8988T (cell line): ENCODE data around the gene CCS.
"Not testable (repeated sequence)": the region's sequence is repeated elsewhere in the genome, so short reads cannot be mapped to it uniquely, and the experiment has no call there.

ENCODE experiments used
- DNase-seq: peaks from one replicate; pipeline ENCODE4 v3.0.0; 2011

Gene CCS

DNA sequence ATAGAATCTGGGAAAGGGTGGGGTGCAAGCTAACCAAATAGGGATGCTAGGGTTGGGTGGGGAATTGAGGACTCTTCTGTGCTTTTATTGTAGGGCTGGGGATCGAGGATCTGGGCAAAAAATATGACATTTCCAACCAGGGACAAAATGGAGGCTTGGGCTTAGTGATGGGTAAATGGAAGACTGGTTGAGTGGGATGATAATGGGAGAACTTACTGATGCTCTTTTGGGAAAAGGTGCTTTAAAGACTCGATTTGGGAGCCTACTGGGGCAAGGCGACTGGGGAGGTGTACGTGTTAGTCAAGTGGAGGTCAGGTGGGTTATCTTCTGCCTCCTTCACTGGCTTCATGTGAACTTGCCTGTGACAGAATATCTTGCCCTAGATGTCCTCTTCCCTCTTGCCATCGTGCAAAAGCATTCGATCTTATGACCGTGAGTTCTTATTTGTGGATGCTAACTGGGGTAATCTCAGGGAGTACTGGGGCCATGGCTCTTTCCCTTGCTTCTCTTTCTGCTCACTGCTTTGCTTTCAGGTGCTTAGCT lies 35.1 kb downstream of the CCS start:
- DNase-seq = no peak

DNA sequence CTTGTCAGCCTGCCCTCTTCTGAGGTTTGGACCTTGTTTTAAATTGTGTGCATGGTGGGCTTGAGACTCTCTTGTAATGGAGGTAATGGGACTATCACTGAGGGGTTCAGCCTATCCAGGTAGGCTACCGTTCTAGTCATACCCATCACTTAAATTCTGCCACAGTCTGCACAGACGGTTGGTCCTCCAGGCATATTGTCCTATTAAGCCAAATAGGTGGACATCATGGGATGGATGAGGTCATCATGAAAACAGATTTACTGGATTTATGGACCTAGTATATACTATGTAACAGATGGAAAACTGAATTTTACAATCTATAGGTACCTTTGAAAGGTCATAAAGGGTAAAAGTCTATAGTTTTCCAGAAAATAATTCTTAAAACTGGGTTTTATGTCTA lies 36.4 kb downstream of the CCS start:
- no peak for DNase-seq

DNA sequence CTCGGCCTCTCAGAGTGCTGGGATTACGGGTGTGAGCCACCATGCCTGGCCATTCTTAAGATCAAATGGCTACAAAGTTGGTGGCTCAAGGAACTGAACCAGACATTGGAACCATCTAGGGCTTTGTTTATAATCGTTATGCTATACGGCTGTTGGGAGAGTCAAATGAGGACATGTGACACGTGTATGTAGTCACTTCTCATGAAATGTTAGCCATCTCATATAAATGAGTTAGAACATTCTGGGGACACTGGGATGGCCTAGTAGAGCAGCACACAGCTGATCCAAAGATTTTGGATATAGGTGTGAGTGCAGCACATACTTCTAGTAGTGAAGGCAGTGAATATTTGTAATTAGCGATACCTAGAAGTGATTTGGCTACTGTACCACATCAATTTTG lies 38.9 kb downstream of the CCS start:
- no peak for DNase-seq

DNA sequence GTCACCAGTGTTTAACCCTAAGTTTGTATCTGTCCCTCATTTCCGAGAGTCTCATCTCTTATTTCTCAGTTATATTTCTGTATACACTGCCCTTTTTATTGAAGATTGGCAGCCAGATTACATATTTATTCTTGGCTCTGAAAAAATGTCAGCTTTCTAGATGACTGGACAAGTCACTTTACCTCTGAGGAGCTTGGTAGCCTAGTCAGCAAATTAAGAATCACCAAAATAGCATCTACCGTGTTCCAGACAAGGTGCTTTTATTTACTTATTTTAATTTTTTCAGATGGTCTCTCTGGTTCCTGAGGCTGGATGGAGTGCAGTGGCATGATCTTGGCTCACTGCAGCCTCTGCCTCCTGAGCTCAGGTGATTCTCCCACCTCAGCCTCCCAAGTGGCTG lies 40.0 kb downstream of the CCS start:
- no peak for DNase-seq

DNA sequence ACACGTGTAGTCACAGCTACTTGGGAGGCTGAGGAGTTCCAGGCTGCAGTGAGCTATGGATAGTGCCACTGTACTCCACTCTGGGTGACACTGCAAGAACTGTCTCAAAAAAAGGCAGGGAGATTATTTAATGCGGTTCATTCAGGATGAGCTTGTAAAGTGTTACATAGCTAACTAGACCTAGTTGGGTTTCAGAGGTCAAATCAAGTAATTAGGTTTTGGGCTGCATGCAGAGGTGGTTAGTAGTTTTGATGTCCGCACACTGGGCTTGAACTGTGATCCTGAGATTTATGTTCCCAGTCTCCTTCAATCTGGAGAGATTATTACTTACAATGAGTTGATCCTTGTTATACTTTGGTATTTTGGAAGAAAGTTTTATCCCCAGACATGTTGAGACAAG lies 43.4 kb downstream of the CCS start:
- DNase-seq = no peak

DNA sequence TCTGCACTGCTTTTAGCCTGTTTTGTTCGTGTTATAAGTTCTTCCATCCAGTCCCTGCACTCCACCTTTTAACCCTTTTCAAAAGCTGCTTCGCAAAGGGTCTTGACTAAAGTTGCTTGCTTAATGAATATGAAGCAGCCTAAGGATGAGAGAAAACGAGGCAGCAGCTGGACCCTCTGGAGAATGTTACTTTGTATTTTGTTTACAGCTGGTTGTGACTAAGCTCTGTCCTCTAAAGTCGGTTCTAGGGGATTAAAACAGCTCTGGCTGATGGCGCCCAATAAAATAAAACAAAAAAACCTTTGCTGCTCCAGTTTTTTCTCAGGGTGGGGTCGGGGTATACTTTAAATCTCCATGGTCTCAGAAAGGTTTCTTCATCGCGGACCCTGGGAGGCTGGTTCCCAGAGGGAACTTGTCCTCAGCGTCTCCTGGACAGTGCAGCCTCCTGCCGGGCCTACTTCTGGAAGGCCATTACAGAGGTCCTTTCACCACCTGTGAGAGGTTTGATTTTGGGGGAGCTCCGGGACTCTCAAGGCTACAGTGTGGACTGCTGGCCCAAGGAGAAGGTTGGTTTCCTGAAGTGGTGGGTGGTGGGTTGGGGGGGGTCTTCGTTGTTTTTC lies 44.7 kb downstream of the CCS start:
- DNase-seq = no peak

DNA sequence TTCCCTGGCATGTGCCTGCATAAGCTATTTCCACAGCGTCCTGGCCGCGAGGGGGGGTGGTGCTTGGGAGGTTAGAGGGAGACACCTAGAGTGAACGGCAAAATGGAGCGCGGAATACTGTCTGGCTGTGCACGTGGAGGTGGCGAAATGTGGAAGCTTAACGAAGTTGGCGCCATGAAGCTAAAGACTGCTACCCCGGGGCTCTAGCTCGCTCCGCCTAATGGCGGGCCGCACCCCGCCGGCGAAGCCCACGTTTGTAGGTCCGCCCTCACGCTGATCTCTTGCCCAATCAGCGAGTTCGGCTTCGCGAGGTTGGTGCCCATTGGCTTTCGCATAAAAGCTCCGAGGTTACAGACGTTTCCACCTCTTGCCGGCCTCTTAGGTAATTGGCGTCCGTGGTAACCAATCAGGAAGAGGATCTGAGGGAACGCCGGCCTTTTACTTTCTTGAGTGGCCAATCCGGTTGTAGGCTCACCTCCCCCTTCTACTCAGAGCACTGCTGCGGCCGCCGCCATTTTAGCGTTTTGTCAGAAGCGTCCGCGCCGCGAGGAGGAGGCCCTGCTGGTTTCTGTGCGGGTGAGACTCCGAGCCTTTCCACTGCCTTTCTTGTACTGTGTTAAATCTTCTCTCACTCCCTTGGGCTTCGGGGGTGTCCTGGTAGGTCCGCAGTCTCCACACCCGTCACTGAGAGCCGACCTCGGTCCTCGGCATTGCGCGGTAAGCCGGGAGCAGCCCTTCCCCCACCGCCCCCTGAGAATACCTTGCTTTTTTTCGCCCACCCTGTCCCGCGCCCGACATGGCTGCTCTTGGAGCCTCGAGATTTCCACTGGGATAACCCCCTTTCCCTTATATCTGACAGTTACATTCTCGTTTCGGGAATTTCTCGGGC lies 45.4 kb downstream of the CCS start, which contains the start of gene RBM4:
TSS of gene RBM4 (plus strand) at position 527 of the 889 bp plus-strand sequence. CDS start 1,009 bp downstream, outside the sequence.
- peak; percentile 81 for DNase-seq

DNA sequence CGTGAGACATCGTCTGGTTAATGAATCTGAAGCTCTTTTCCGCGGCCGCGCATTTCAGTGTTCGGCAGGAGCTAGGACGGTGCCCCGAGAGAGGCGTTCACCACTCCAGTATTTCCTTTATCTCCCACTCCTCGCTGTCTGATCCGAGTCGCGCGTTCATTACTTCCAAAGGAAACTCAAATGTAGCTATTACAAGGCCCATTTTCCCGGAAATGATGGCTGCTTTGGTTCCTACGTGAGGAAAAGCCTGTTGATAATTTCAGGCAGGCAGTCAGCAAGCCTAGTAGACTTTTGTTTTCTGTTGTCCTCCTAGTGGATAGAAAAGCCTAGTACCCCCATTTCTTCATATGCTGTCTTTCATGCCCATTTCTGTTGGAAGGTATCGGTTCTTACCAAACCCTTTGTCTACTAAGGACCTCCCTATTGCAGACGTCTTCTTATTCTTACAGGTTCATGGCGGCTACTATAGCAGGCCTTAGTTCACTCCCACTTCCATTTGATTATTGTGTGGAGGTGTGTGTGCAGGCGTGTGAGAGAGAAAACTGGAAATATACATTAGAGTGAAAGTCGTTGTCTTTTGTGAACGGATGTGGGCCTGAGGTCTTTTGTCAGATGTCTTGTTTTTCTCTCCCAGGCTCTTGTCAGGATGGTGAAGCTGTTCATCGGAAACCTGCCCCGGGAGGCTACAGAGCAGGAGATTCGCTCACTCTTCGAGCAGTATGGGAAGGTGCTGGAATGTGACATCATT lies 46.3 kb downstream of the CCS start:
- no peak for DNase-seq

DNA sequence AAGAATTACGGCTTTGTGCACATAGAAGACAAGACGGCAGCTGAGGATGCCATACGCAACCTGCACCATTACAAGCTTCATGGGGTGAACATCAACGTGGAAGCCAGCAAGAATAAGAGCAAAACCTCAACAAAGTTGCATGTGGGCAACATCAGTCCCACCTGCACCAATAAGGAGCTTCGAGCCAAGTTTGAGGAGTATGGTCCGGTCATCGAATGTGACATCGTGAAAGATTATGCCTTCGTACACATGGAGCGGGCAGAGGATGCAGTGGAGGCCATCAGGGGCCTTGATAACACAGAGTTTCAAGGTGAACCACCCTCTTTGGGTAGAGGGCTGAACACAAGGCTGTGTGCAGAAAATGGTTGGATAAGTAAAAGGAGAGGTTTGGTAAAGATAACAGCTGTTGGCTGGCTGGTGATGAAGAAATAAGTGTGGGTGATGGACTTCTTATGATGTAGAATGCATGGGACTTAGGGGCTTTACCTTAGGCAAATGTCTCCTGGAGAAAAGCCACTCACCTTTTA lies 46.9 kb downstream of the CCS start:
- DNase-seq = not testable (repeated sequence)

DNA sequence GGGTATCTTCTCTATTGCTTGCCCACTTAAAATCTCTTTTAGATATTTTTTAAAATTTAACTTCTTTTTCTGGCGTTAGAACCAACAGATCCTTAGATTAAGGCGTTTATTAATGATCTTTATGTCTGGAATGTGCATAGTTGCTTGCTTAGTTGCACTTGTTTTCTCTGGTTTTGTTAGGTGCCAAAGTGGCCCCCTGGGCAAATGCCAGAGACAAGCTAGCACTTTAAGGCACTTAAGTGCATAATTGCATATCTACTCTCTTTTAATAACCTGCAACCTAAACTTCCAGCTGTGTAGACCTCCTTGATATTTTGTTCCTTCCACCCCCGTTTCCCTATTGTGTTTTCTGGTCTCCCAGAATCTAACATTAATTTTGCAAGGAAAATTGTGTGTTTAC lies 48.8 kb downstream of the CCS start:
- no peak for DNase-seq

DNA sequence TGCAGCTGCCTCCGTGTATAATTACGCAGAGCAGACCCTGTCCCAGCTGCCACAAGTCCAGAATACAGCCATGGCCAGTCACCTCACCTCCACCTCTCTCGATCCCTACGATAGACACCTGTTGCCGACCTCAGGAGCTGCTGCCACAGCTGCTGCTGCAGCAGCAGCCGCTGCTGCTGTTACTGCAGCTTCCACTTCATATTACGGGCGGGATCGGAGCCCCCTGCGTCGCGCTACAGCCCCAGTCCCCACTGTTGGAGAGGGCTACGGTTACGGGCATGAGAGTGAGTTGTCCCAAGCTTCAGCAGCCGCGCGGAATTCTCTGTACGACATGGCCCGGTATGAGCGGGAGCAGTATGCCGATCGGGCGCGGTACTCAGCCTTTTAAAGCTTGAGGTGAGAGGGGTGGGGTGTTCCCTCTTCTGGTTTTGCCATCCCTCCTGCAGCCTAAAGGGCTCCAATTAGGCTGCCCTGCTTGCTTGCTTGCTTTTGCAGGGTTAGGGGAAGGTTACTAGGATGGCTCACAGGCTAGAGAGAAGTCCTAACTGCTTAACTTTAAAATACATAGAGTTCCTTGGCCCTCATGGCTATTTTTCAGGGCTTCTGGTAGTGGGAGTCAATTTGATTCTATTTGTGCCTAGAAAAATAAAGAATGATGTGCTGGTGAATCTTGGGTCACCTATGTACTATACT lies 50.9 kb downstream of the CCS start:
- DNase-seq = no peak

DNA sequence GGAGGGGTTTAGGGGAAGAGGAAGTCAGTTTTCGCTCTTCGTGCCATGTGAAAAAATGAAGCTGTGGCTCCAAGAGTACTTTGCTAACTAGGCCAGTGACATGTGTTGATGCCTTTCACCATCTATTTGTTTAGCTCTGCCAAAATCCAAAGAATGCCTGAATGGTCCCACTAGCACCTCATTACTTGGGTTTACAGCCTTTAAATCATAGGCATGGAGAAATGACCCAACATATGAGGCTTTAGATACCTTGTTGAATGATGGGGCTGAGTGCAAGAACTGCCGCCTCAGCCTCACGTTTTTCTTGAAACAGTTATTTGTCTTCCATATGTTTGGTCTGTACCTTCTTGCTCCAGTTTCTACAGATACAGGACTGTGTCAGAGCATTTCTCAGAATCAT lies 53.8 kb downstream of the CCS start:
- DNase-seq = no peak

DNA sequence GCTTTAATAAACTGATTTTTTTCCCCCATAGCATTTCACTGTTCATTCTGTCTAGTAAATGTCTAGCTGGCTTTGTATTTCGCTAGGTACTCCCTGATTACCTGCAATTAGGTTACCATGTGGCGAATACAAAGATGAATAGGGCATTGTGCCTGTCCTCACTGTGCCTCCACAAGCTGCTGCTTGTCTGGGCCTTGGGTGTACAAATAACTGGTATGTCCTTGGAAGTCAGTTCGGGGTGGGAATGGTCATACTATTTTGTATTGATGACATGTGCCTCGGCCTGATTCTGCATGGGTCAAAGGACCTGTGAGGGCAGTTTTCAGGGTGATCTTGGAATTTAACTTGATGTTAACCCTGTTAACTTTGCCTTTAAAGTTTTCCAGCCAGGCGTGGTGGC lies 56.9 kb downstream of the CCS start:
- DNase-seq = no peak

DNA sequence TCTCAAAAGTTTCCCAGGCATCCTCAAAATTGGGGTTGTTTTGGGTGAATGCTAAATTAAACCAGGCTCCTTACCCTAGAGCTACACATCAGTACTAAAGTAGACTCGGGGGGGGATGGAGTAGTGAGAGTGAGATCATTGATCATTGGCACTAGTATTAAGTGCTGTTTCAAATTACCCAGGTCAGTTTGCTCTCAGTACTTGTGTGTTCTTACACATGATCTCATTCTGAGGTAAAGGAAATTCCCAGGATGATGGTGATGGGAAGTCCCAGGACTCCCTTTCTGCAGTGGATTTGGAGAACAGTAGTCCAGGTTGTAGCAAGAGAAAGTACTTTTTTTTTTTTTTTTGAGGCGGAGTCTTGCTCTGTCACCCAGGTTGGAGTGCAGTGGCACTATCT lies 58.0 kb downstream of the CCS start:
- DNase-seq = no peak

DNA sequence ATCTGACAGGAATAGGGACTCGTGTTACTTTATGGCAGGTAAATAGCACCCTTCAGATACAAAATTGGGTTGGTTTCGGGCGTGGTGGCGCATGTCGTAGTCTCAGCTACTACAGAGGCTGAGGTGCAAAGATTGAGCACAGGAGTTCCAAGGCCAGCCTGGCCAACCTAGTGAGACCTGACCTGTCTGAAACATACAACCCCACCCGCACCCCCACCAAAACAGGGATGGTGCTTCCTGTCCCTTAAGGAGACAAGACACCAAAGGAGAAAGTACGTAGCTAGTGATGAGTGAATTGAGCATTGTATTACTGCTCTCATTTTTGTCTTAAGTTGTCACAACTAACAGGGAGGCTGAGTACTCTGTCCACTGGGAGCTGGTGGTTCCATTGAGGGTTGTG lies 59.7 kb downstream of the CCS start:
- no peak for DNase-seq

DNA sequence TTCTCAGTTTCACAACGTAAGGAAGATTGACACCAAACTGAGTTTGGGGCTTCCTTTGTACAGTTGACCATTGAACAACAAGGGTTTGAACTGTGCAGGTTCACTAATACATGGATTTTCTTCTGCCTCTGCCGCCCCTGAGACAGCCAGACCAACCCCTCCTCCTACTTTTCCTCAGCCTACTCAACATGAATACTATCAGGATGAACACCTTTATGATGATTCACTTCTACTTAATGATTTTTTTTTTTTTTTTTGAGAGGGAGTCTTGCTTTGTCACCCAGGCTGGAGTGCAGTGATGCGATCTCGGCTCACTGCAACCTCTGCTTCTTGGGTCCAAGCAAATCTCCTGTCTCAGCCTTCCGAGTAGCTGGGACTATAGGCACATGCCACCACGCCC lies 60.1 kb downstream of the CCS start:
- no peak for DNase-seq
